COLO668 (cell line): Measurements from ENCODE around the gene RRAGA.
A peak's percentile ranks its signal among the peaks of the same experiment; 100 is the strongest.
"Not testable (repeated sequence)": the region's sequence is repeated elsewhere in the genome, so short reads cannot be mapped to it uniquely, and the experiment has no call there.

Source experiments
- DNase-seq: peaks from one replicate; lab custom pipeline; 2025; ENCODE audit not compliant: unreplicated experiment; lab: John Stamatoyannopoulos, UW

Gene RRAGA

DNA sequence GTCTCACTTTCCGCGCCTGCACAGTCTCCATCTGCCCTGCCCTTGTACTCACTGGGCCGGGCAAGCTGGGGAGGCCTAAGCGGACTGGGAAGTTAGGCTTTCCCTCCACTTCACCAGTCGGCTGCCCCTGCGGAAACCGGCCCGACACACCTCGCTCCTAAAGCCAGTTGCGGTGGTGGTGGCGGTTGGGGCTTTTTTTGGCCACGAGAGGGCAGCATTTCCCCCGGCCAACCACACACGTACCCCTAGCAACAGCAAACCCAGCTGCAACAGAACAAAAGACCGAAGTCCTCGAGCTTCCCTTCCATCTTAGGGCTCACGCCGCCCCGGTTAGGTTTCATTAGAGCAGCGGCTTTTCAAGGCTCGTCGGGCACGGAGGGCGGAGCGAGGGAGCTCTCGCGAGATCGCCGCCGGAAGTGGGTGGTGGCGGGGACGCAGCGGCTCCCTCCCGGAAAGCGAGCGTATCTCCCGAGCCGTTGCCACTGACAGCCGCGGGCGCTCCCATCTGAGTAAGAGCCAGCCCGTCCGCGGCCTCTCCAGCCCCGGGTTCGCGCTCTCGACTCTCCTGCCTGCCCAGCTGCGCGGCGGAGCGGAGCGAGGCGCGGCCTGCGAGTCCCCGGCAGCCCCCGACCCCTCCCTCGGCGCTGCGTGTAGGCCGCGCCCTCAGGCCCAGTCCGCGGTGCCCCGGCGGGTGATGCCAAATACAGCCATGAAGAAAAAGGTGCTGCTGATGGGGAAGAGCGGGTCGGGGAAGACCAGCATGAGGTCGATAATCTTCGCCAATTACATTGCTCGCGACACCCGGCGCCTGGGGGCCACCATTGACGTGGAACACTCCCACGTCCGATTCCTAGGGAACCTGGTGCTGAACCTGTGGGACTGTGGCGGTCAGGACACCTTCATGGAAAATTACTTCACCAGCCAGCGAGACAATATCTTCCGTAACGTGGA lies at the start of gene RRAGA:
RRAGA (plus strand) TSS at position 462 of the 951 bp plus-strand sequence; CDS start at position 695, 233 bp downstream.
- DNase-seq: peak; percentile 97

- no peak for DNase-seq
Measured at GRCh38 chr9:19000133-19000532, 49.1 kb upstream of the RRAGA start.

DNA sequence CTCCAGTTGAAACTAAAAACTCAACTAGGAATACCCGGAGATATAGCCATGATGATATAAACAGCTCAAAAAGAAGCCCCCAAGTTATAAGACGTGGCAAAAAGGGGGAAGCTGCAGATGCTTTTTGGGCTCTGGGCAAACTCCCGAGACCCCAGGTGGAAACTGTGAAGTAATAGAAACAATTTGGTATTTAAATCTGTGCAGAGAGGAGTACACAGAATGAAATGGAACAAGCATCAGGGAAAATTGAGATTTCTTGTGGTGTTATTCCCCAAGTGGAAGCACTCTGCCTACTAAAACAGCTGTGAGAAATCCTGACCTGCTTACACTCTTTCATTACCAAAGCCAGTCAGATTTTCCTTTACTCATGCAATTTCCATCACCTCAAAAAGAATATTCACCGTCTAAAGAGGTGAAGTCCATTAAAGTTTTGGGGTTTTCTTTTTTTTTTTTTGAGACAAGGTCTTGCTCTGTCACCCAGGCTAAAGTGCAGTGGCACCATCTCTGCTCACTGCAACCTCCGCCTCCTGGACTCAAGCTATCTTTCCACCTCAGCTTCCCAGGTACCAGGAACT lies 39.7 kb upstream of the RRAGA start:
- DNase-seq: no peak

GRCh38 chr9:19018201-19018600 lies 31.0 kb upstream of the RRAGA start:
- DNase-seq: no peak

- no peak for DNase-seq
Measured at GRCh38 chr9:19020886-19021455, 28.3 kb upstream of the RRAGA start.

DNA sequence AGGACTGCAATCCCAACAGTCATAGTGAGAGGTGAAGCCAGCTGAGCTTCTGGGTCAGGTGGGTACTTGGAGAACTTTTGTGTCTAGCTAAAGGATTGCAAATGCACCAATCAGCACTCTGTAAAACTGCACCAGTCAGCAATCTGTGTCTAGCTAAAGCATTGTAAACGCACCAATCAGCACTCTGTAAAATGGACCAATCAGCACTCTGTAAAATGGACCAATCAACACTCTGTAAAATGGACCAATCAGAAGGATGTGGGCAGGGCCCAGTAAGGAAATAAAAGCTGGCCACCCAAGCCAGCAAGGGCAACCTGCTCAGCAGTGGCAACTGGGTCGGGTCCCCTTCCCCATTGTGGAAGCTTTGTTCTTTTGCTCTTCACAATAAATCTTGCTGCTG lies 27.6 kb upstream of the RRAGA start:
- not testable (repeated sequence) for DNase-seq

GRCh38 chr9:19022206-19022605 lies 27.0 kb upstream of the RRAGA start:
- DNase-seq: no peak

GRCh38 chr9:19023078-19023477 lies 26.1 kb upstream of the RRAGA start:
- no peak for DNase-seq

DNA sequence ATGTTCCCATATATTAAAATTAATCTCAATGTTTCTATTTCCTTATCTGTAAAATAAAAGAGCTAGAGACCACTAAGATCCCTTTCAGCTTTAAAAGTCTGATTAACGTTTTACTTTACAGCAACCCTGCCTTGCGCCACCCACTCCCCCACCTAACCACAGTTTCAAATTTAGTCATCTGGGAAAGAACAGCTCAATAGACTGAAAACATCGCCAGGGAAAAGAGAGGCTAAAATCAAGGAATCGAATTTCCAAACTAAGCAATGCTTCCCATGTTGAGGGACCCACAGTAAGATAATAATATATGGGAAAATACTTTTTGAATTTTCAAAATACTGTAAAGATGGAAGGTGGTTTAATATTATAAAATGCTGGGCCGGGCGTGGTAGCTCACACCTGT lies 22.9 kb upstream of the RRAGA start:
- no peak for DNase-seq

GRCh38 chr9:19027825-19028224 lies 21.4 kb upstream of the RRAGA start:
- no peak for DNase-seq

DNA sequence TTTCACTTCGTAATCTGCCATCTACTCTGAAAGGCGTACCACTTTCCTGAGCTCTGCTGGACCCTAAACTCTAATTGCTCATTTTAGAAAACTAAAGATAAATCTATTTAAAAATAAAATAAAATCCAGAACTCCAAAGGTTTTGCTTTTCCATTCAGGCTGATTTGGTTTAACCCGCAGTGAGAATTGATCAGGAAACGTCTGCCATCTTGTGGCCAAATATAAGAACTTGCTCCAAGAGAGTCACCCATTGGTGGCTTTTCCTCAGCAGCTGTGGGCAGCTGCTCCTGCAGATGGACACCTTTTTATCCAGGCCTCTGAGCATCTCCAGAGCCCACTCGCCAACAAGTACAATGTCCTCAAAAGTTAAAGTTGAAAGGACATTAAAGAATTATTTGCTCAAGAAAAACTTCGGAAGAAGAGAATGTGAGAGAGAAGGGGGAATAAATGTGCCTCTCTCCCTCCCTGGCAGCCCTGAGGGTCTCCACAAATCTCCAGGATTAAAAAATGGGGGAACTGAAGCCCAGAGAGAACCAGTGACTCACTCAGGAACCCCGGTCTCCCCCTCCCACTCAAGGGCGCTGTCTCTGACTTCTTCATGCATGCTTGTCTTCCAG lies 20.3 kb upstream of the RRAGA start:
- DNase-seq: peak; percentile 50

- DNase-seq: no peak
Measured at GRCh38 chr9:19030899-19031298, 18.3 kb upstream of the RRAGA start.

DNA sequence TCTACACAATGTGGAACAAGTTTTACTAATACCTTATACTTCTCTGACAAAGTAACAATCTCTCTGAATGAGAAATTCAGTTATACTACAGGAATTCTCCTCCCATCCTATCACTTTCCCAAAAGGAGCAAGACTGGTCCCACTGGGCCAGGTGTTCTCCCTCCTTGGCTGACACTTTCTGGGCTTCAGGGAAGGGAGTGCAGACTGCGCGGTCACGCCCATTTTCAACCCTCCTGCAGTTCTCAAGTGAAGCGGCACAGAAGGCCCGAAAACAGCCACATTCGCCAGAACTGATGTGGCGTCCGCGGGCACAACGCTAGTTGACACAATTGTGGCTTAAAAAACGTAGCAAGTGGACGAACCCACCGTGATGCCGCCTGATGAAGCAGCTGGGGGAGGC lies 16.8 kb upstream of the RRAGA start:
- no peak for DNase-seq

- DNase-seq: no peak
Measured at GRCh38 chr9:19033015-19033414, 16.2 kb upstream of the RRAGA start, which contains the start of gene SAXO1. Gene SAXO1 (minus strand): TSS chr9:19033209. CDS start chr9:19032908, 301 bp downstream.

DNA sequence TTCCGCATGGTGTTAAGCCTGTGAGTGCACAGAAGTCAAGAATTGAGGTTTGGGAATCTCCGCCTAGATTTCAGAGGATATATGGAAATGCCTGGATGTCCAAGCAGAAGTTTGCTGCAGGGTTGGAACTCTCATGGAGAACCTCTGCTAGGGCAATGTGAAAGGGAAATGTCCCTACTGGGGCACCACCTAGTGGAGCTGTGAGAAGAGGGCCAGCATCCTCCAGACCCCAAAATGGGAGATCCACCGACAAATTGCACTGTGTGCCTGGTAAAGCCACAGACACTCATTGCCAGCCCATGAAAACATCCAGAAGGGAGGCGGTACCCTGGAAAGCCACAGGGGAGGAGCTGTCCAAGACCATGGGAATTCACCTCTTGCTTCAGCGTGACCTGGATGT lies 12.6 kb upstream of the RRAGA start:
- DNase-seq: no peak

DNA sequence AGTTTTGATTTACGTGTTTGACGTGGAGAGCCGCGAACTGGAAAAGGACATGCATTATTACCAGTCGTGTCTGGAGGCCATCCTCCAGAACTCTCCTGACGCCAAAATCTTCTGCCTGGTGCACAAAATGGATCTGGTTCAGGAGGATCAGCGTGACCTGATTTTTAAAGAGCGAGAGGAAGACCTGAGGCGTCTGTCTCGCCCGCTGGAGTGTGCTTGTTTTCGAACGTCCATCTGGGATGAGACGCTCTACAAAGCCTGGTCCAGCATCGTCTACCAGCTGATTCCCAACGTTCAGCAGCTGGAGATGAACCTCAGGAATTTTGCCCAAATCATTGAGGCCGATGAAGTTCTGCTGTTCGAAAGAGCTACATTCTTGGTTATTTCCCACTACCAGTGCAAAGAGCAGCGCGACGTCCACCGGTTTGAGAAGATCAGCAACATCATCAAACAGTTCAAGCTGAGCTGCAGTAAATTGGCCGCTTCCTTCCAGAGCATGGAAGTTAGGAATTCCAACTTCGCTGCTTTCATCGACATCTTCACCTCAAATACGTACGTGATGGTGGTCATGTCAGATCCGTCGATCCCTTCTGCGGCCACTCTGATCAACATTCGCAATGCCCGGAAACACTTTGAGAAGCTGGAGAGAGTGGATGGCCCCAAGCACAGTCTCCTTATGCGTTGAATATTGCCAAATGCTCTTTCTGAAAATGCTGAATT lies 850 bp downstream of the RRAGA start:
- peak; percentile 35 for DNase-seq

- no peak for DNase-seq
Measured at GRCh38 chr9:19050637-19051591, 1.7 kb downstream of the RRAGA start.

DNA sequence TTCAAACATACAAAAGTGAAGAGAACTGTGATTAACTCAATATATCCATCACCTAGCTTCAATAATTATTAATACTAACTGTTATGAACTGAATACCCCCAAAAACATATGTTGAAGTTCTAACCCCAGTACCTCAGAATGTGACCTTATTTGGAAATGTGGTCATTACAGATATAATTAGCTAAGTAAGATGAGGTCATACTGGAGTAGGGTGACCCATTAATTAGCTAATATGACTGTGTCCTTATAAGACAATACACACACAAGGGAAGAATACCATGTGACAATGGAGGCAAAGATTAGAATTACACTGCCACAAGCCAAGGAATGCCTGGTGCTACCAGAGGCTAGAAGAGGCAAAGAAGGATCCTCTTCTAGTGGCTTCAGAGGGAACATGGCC lies 7.8 kb downstream of the RRAGA start:
- DNase-seq: no peak

- no peak for DNase-seq
Measured at GRCh38 chr9:19074229-19074628, 25.0 kb downstream of the RRAGA start.

- no peak for DNase-seq
Measured at GRCh38 chr9:19074836-19075235, 25.6 kb downstream of the RRAGA start.
